HG03060 (cell line): ENCODE data around the gene FUT1.
"Not testable (repeated sequence)": the region's sequence is repeated elsewhere in the genome, so short reads cannot be mapped to it uniquely, and the experiment has no call there.

Experiments used
- ATAC-seq: cut with Tn5 transposase; IDR thresholded peaks from one replicate; pipeline ENCODE4 v1.9.1; 2021; ENCODE audit warnings: low read depth, moderate number of reproducible peaks; ENCODE audit not compliant: unreplicated experiment

Gene FUT1

DNA sequence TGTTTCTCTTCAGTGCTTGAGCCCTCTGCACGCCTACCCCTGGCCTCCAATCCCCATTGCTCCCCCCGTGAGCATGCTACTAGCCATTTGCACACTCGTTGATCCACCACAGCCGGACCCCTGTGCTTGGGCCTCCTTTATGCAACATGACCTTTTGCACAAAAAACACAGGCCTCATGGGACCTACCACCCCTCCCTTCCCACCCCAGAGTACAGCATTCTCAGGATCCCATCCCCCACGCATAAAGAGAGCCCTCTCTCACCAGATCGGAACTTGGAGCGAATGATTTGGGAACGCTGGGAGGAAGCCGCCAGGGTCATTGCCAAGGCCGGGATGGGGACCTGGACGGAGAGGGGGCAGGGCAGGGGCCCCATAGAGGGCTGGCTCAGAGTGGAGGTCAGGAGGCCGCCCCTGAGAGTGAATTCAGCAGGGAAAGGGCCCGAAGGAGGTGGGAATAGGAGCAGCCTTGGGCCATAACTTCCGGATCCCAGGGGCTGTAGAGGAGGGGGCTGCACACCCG, 33.7 kb downstream of the FUT1 start:
- ATAC-seq, result no peak

DNA sequence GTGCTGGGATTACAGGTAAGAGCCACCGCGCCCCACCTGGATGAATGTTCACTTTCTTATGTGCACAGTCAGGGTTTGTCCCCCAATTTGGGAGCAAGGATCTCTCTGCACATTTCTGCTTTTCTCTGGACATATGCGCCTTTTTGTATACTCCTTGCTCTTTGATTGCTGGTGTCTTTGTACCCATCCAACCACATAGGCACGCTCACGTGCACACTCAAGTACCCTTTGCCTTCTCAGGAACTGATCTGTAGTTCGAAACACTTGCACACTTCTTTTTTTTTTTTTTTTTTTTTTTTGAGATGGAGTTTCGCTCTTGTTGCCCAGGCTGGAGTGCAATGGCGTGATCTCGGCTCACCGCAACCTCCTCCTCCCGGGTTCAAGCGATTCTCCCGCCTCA, 34.3 kb downstream of the FUT1 start:
- not testable (repeated sequence) for ATAC-seq

DNA sequence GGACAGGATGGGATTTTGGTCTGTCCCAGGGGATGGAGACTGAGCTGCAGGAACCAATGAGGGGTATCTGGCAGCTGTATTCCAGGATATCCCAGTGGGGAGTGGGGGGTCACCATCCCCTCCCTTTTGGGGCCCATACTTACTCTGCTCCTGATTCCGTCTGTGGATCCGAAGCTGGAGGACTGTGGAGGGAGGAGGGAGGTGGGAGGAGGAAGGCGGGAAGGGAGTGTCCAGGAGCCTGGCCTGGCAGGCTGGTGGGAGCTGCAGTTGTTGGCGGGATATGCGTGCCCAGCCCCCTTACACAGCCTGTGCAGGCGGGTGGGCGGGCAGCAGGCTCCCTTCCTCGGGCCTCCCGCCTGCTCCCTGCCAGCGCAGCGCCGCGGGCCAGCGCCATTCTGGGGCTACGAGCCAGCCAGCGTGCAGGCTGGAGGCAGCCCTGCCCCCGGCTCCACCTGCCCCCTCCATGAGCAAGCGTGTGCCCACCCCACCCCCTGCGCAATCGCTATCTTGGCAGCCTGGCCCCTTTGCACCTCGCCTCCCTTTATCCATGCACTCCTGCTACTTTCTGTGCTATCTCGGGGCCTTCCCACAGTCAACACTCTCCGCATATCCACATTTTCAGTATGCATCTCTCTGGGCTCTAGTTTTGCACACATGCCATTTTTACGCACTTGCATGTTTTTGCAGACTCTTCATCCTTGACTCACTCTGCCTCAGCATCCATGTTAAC, 35.7 kb downstream of the FUT1 start:
- ATAC-seq, result no peak

DNA sequence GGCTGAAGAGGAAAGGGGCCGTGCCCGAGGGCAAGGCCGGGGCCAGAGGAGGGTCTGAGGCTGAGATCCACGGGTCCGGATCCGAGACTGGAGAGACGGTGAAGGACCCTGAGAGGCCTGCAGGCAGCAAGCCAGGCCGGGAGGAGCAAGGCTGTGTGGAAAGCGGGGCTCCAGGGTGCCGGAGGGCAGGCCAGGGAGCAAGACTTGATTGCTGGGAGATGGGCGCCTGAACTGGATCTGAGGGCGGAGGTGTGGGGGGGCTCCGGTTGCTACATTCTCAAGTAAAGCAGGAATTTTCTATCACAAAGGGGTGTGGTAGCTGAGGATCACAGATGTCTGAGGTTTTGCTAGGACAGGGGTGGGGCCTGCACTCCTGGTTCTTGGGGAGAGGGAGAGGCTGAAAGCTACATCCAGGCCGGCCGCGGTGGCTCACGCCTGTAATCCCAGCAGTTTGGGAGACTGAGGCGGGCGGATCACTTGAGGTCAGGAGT, 36.7 kb downstream of the FUT1 start:
- no peak for ATAC-seq

DNA sequence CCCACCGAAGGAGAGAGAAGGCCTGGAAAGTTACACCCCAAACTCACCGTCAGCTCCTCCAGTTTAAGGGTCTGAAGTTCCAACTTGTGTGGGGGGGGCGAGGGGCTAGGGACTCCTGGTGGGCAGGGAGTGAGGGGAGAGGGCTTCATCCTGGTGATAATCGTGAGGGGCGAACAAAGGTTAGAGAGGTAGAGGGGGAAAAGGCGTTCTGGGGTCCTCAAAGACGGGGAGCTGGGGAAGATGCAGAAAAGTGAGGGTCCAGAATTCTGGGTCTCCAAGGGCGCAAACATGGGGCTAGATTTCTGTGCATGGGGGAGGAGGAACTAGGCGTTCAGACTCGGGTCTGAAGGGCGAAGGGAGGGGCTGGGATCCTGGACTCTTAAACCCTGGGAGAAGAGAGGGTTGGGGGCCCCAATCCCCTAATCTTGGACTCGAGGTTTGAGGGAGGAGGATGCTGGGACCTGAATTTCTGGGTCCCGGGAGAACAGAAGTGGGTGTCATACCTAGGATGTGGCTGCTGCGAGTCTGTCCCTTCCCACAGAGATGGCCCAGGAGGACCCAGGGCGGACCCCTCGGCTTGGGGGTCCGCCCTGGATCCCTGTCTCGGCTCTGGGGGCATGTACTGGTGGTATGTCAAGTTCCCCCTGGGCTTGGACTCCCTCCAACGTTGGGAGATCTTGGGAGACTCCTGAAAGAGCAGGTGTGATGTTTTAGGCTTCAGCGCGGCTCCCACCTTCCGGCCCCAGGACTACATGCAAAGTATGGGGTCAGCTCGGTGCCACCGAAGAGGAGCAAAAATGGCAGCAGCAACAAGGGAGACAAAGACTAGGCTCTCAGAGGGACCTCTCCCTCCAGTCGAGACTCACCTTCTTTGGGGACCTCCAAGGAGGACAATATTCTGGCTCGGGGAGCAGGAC, 37.4 kb downstream of the FUT1 start:
- ATAC-seq, result no peak

DNA sequence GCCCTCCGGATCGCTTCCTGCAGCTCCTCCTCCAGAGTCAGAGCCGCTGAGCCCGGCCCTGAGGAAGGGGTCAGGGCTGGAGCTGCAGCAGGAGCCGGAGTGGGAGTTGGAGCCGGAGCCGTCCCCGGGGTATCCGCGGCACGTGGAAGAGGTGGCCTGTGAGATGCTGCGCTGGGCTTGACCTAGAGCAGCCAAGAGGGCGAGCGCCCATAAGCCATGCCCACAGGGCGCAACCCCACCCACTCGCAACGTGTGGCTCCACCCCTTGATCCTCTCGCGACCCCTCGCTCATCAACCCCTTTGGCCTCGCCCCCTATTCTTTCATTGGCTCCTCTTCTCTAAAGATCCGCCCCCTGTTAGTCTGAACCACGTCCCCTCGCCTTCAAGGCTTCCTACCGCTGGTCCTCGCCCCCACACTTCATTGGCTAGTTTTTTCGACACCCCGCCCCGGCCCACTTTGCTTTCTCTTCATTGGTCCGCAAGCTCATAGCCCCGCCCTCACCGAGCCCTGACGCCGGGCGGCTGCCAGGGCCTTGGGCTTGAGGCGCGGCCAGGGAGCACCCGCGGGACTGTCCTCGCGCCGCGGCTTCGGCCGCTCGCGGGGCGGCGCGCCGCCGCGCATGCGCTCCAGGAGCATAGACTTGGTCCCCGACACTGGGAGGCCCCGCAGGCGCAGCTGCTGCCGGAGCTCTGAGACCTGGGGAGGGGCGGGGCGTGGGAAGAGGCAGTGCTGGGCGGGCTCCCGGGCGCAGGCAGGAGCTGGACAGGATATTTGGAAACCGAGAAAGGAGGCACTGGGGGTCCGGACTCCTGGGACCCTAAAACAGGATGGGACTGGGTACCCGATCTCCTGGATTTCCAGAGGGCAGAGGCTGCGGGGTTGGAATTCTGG, 38.3 kb downstream of the FUT1 start:
- ATAC-seq, result peak; percentile 84

DNA sequence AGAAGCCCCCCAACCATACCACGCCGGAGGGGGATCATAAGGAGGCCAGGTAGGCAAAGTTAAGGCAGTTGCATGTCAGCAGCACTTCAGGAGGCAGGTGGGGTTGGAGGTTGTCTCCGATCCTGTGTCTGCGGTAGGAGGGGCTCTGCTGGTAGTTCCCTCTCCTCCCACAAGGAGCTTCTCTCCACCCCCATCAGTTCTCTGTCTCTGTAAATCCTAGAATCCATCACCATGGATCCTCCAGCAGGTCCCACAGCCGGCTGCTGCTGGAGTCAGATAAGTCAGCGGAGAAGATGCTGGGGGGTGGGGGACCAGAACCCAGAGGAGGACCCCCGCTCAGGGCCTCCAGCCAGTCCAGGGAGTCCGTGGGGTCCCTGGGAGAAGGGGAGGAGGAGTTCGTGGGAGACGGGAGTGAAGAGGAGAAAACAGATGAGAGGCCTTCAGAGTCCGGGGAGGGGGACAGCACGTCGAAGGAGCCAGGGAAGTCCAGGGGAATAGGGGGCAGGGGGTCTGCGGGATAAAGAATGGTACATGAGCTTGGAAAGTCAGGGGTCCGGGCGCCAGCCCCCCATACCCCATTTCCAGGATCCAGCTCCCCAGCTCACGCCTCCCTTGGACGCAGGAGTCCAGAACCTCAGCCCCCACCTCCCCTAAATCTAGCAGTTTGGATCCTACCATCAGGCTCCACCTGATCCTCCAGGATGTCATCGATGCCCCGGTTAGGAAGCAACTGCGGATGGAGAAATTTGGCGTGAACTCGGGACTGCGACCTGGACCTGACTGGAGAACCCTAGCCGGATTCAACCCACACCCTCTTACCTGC, 39.2 kb downstream of the FUT1 start:
- ATAC-seq, result no peak

DNA sequence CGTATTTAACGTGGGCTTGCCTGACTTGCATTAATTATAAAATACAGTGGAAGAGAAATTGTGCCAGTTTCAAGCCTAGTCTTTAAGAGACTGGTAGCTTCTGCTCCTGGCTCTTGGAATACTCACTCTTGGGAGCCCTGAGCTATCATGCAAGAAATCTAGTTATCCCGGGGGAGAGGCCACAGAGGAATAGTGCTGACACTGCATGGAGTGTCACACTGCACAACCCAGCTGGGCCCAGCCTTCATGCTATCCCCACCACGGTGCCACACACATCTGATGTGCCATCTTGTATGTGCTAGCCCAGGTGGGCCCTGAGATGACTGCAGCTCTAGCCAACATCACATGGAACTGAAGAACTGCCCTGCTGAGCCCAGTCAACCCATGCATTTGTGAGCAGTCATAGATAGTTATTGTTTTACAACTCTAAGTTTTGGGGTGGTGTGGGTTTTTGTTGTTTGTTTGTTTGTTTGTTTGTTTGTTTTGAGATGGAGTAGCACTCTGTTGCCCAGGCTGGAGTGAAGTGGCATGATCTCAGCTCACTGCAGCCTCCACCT, 41.3 kb downstream of the FUT1 start:
- no peak for ATAC-seq

DNA sequence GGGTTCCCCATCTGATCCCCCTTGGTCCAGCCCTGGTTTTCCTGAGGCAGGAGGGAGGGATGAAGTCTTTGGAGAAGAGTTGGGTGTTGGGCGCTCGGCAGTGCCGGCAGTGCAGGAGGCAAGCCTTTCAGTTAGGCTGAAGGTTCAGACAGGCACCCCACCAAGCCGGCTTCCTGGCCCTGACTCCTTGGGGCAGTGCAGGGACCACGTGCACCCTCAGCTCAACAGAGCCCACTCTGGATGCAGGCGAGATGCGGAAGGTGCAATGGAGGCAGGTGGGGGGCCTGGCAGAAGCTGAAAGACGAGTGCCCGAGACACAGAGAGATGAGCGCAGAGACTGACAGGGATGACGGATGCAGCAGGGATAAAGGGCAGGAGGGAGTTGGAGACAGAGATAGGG, 44.0 kb downstream of the FUT1 start:
- no peak for ATAC-seq

DNA sequence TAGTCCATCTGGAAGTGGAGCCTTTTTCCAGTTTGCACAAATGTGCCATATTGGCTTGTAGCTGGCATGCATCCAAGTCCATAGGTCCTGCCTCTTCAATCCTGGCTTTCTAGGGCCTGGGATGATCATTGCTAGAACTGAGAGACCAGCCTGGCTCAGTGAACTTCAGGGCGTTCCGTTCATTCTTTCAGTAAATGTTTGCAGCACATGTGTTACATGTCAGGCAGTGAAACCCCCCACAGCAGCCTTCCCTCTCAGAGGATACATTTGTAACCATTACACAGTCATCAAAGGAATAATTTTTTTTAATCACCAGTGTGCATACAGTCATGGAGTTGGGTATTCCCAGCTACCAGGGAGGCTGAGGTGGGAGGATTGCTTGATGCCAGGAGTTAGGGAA, 47.0 kb downstream of the FUT1 start:
- no peak for ATAC-seq

DNA sequence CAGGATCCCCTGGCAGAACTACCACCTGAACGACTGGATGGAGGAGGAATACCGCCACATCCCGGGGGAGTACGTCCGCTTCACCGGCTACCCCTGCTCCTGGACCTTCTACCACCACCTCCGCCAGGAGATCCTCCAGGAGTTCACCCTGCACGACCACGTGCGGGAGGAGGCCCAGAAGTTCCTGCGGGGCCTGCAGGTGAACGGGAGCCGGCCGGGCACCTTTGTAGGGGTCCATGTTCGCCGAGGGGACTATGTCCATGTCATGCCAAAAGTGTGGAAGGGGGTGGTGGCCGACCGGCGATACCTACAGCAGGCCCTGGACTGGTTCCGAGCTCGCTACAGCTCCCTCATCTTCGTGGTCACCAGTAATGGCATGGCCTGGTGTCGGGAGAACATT, 49.1 kb downstream of the FUT1 start:
- ATAC-seq, result no peak

DNA sequence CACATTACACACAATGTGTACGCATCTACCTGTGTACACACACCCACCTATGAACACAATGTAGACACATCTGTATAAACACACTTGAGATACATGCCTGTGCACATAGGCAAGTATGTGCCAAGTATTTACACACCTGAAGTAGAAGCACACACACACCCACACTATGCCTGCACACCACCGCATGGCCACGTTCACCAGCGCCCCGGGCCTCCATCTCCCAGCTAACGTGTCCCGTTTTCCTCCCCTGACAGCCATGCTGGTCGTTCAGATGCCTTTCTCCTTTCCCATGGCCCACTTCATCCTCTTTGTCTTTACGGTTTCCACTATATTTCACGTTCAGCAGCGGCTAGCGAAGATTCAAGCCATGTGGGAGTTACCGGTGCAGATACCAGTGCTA, 49.7 kb downstream of the FUT1 start:
- ATAC-seq, result no peak

DNA sequence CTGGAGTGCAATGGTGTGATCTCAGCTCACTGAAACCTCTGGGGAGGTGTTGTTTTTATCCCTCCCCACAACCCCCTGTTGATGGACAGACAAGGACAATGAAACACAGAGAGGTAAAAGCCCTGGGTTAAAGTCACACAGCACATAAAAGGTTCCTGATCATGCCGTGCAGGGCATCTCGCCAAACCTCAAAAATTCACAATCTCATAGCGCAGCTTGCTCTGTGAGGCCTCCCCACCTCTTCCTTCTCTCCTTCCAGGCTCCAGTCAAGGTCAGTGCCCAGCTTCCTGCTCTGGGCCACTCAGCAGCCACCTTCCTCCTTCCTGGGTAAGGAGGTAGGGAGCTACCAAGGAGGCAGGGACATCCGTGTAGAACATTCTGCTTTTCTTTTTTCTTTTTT, 54.4 kb downstream of the FUT1 start:
- ATAC-seq, result no peak
